ENCODE results near the gene PLEKHM1.
A peak's percentile ranks its signal among the peaks of the same experiment; 100 is the strongest.

The PLEKHM1 gene

GRCh38 chr17:45435481-45435880 is 55.0 kb downstream of the PLEKHM1 start:
- H3K27me3 Mint-ChIP-seq, result no peaks in the 10 kb centered on the region
- no peak overlapping the region for H3K4me3 Mint-ChIP-seq
- no peak for ATAC-seq (replicated peaks; ENCODE audit: extremely low read depth, poor library complexity, severe bottlenecking)
- H3K27ac Mint-ChIP-seq (ENCODE audit: low read depth), result peak overlapping the region; percentile 32
- DNase-seq (ENCODE audit: low spot score in 2 of 2), result no peak
- H3K9me3 Mint-ChIP-seq, result no peaks in the 10 kb centered on the region
- peaks cover 11% of the 10 kb centered on the region for H3K4me1 Mint-ChIP-seq
- H3K36me3 Mint-ChIP-seq (ENCODE audit: insufficient read depth), result peaks cover 16% of the 10 kb centered on the region

- Mint-ChIP-seq H3K27ac (ENCODE audit: low read depth) (no peak overlapping the region), H3K9me3 (no peaks in the 10 kb centered on the region), H3K27me3 (no peaks in the 10 kb centered on the region), H3K4me1 (peaks cover 21% of the 10 kb centered on the region), H3K36me3 (ENCODE audit: insufficient read depth) (peaks cover 12% of the 10 kb centered on the region), H3K4me3 (peak overlapping the region; percentile 80)
- DNase-seq (ENCODE audit: low spot score in 2 of 2) (no peak), ATAC-seq (replicated peaks; ENCODE audit: extremely low read depth, poor library complexity, severe bottlenecking) (no peak)
Observed at GRCh38 chr17:45433159-45433535, 57.4 kb downstream of the PLEKHM1 start.

GRCh38 chr17:45432405-45433158 is 57.9 kb downstream of the PLEKHM1 start, which contains the start of gene ARHGAP27:
Gene ARHGAP27, minus strand, starts transcription at chr17:45432870. Its CDS starts 2,591 bp downstream, at chr17:45430279.
- peaks cover 11% of the 10 kb centered on the region for H3K36me3 Mint-ChIP-seq (ENCODE audit: insufficient read depth)
- no peaks in the 10 kb centered on the region for H3K9me3 Mint-ChIP-seq
- no peak for ATAC-seq (replicated peaks; ENCODE audit: extremely low read depth, poor library complexity, severe bottlenecking)
- H3K27ac Mint-ChIP-seq (ENCODE audit: low read depth), result peak within 1 kb of the TSS; percentile 78
- peaks cover 26% of the 10 kb centered on the region for H3K4me1 Mint-ChIP-seq
- H3K4me3 Mint-ChIP-seq, result peak within 1 kb of the TSS; percentile 80
- H3K27me3 Mint-ChIP-seq, result no peaks in the 10 kb centered on the region
- no peak for DNase-seq (ENCODE audit: low spot score in 2 of 2)

- ATAC-seq (replicated peaks; ENCODE audit: extremely low read depth, poor library complexity, severe bottlenecking), result peak; percentile 53
- H3K27ac Mint-ChIP-seq (ENCODE audit: low read depth), result peak overlapping the region; percentile 78
- H3K36me3 Mint-ChIP-seq (ENCODE audit: insufficient read depth), result peaks cover 9% of the 10 kb centered on the region
- H3K4me3 Mint-ChIP-seq, result peak overlapping the region; percentile 80
- H3K9me3 Mint-ChIP-seq, result no peaks in the 10 kb centered on the region
- DNase-seq (ENCODE audit: low spot score in 2 of 2), result peak; percentile 33 to 37
- H3K4me1 Mint-ChIP-seq, result peaks cover 26% of the 10 kb centered on the region
- no peaks in the 10 kb centered on the region for H3K27me3 Mint-ChIP-seq
Observed at GRCh38 chr17:45431531-45432404, 58.8 kb downstream of the PLEKHM1 start.

GRCh38 chr17:45430738-45431530 is 59.6 kb downstream of the PLEKHM1 start:
- H3K27me3 Mint-ChIP-seq, result no peaks in the 10 kb centered on the region
- peaks cover 5% of the 10 kb centered on the region for H3K36me3 Mint-ChIP-seq (ENCODE audit: insufficient read depth)
- H3K4me1 Mint-ChIP-seq, result peaks cover 26% of the 10 kb centered on the region
- H3K4me3 Mint-ChIP-seq, result peak overlapping the region; percentile 80
- no peak for DNase-seq (ENCODE audit: low spot score in 2 of 2)
- no peak for ATAC-seq (replicated peaks; ENCODE audit: extremely low read depth, poor library complexity, severe bottlenecking)
- H3K9me3 Mint-ChIP-seq, result no peaks in the 10 kb centered on the region
- H3K27ac Mint-ChIP-seq (ENCODE audit: low read depth), result peak overlapping the region; percentile 78

- no peaks in the 10 kb centered on the region for H3K9me3 Mint-ChIP-seq
- ATAC-seq (replicated peaks; ENCODE audit: extremely low read depth, poor library complexity, severe bottlenecking) (no peak), DNase-seq (ENCODE audit: low spot score in 2 of 2) (no peak)
- peak overlapping the region; percentile 80 for H3K4me3 Mint-ChIP-seq
- no peaks in the 10 kb centered on the region for H3K27me3 Mint-ChIP-seq
- peaks cover 2% of the 10 kb centered on the region for H3K36me3 Mint-ChIP-seq (ENCODE audit: insufficient read depth)
- peak overlapping the region; percentile 78 for H3K27ac Mint-ChIP-seq (ENCODE audit: low read depth)
- peaks cover 26% of the 10 kb centered on the region for H3K4me1 Mint-ChIP-seq
Observed at GRCh38 chr17:45430006-45430737, 60.3 kb downstream of the PLEKHM1 start.

GRCh38 chr17:45429339-45430005 is 61.0 kb downstream of the PLEKHM1 start:
- Mint-ChIP-seq H3K36me3 (ENCODE audit: insufficient read depth) (peaks cover 2% of the 10 kb centered on the region), H3K27ac (ENCODE audit: low read depth) (no peak overlapping the region), H3K27me3 (no peaks in the 10 kb centered on the region), H3K9me3 (no peaks in the 10 kb centered on the region), H3K4me1 (peaks cover 26% of the 10 kb centered on the region), H3K4me3 (peak overlapping the region; percentile 73)
- DNase-seq (ENCODE audit: low spot score in 2 of 2) (no peak), ATAC-seq (replicated peaks; ENCODE audit: extremely low read depth, poor library complexity, severe bottlenecking) (no peak)

GRCh38 chr17:45428931-45429338 is 61.6 kb downstream of the PLEKHM1 start:
- Mint-ChIP-seq H3K4me1 (peaks cover 26% of the 10 kb centered on the region), H3K27ac (ENCODE audit: low read depth) (no peak overlapping the region), H3K9me3 (no peaks in the 10 kb centered on the region), H3K27me3 (no peaks in the 10 kb centered on the region), H3K4me3 (peak overlapping the region; percentile 73), H3K36me3 (ENCODE audit: insufficient read depth) (peaks cover 2% of the 10 kb centered on the region)
- ATAC-seq (replicated peaks; ENCODE audit: extremely low read depth, poor library complexity, severe bottlenecking), result no peak
- no peak for DNase-seq (ENCODE audit: low spot score in 2 of 2)

- Mint-ChIP-seq H3K4me1 (peaks cover 26% of the 10 kb centered on the region), H3K27ac (ENCODE audit: low read depth) (no peak overlapping the region), H3K36me3 (ENCODE audit: insufficient read depth) (peaks cover 2% of the 10 kb centered on the region), H3K9me3 (no peaks in the 10 kb centered on the region), H3K4me3 (peak overlapping the region; percentile 73), H3K27me3 (no peaks in the 10 kb centered on the region)
- peak; percentile 71 to 83 for DNase-seq (ENCODE audit: low spot score in 2 of 2)
- peak; percentile 72 for ATAC-seq (replicated peaks; ENCODE audit: extremely low read depth, poor library complexity, severe bottlenecking)
Observed at GRCh38 chr17:45428050-45428617, 62.4 kb downstream of the PLEKHM1 start.

GRCh38 chr17:45427181-45427835 is 63.2 kb downstream of the PLEKHM1 start:
- Mint-ChIP-seq H3K27me3 (no peaks in the 10 kb centered on the region), H3K36me3 (ENCODE audit: insufficient read depth) (peaks cover 2% of the 10 kb centered on the region), H3K9me3 (no peaks in the 10 kb centered on the region), H3K4me1 (peaks cover 26% of the 10 kb centered on the region), H3K27ac (ENCODE audit: low read depth) (no peak overlapping the region), H3K4me3 (no peak overlapping the region)
- ATAC-seq (replicated peaks; ENCODE audit: extremely low read depth, poor library complexity, severe bottlenecking), result no peak
- DNase-seq (ENCODE audit: low spot score in 2 of 2), result no peak

- Mint-ChIP-seq H3K36me3 (ENCODE audit: insufficient read depth) (peaks cover 1% of the 10 kb centered on the region), H3K4me1 (peaks cover 26% of the 10 kb centered on the region), H3K27me3 (no peaks in the 10 kb centered on the region), H3K4me3 (no peak overlapping the region), H3K27ac (ENCODE audit: low read depth) (no peak overlapping the region), H3K9me3 (no peaks in the 10 kb centered on the region)
- ATAC-seq (replicated peaks; ENCODE audit: extremely low read depth, poor library complexity, severe bottlenecking), result no peak
- DNase-seq (ENCODE audit: low spot score in 2 of 2), result no peak
Observed at GRCh38 chr17:45426561-45426960, 64.0 kb downstream of the PLEKHM1 start.
